DMS 273 treated with DMSO at 0.1 percent for 48 hours (cell line): ENCODE data around the gene TWF2.

ENCODE experiments used
- DNase-seq: peaks from one replicate; lab custom pipeline; 2025; lab: John Stamatoyannopoulos, UW

TWF2 gene

GRCh38 chr3:52202384-52203077, 36.4 kb downstream of the TWF2 start:
- DNase-seq: no peak

DNA sequence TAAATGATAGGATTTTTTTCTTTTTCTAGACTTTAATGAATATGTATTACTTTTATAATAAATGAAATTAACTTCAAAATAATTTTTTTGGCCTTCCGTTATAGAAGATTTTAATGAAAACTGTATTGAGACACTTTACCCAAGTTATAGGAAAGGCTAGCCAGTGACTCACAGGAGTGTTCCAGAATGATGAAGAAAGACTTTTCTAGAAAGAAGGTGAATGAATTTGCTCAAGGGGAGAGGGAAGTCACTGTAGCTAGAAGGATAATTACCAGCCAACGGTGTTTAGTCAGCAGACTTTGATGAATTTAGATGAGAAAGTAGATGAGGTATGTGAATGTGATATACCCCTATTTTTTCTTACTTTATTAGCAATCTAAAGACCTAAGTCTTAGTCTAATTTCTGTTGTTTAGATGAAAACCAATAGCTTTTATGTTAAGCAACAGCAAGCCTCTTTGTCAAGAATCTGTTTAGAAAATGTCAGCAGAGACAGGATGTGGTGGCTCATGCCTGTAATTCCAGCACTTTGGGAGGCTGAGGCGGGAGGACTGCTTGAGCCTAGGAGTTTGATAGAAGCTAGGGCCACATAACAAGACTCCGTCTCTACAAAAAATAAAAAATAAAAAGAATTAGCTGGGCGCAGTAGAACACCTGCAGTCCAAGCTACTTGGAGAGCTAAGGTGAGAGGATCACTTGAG, 37.8 kb downstream of the TWF2 start:
- DNase-seq: no peak

GRCh38 chr3:52198643-52199608, 40.0 kb downstream of the TWF2 start:
- DNase-seq: no peak

DNA sequence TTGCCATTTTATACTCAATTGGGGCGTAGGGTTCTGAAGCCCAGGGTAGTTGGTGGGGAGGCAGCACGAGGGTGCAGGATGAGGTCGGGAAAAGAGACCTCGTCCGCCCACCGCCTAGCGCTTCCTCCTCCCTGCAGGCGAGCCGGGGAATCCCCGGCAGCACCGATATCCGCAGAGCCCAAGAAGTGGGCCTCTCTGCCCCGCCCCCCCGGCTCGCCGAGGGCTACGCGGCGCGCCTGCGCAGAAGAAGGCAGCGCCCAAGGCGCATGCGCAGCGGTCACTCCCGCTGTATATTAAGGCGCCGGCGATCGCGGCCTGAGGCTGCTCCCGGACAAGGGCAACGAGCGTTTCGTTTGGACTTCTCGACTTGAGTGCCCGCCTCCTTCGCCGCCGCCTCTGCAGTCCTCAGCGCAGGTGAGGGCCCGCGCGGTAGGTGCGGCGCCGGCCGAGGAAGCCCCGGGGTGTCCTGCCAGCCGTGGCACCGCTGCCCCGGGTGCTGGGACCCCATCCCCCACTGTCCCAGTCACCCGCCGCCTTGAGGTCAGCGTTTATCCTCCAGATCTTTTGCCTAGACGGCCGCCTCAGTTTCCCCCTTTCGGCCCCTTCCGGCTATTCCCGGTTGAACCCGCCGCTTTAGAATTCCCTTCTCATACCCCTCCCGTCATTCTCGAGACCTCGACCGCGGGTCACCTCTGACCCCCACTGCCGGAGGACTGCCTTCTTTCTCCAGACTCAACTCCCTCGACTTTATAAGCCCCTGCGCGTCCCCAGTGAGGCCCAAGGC, 40.9 kb downstream of the TWF2 start, which contains the start of gene ALAS1:
ALAS1 (plus strand) TSS at position 319 of the 784 bp plus-strand sequence. CDS start 1,082 bp downstream, outside the sequence.
- DNase-seq: peak; percentile 16

GRCh38 chr3:52197499-52197841, 41.5 kb downstream of the TWF2 start:
- DNase-seq: no peak

DNA sequence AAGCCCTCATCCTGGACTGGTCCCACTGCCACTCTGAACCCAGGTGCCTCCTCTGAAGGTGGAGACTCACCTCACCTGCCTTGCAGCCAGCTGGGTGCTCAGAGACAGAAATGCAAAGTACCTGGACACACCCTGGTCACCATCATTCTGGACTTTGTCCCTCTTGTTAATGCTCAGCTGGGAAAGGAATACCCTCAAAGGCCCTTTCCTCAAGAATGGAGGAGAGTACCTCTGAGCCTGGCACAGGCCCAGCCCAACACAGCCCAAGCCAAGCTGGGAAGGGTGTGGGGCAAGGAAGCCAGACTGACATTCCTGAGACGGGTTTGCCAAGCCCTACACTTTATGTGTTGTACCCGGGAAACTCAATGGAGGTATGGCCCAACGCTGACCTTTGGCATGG, 42.0 kb downstream of the TWF2 start:
- DNase-seq: no peak

GRCh38 chr3:52195823-52196331, 43.1 kb downstream of the TWF2 start:
- no peak for DNase-seq

DNA sequence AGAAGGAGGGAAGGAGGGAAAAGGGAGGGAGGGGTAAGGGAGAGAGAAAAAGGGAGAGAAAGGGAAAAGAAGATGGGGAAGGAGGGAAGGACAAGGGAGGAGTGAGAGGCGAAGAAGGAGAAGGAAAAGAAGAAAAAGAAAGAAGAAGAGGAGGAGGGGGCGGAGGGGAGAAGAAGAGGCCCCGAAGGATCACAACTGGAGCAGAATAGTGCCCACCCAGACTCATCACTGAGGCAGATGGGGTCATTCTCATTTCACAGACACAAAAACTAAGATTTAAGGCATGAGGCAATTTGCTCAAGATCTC, 43.7 kb downstream of the TWF2 start:
- no peak for DNase-seq

- DNase-seq: no peak
Observed at GRCh38 chr3:52194485-52195290, 44.3 kb downstream of the TWF2 start.

DNA sequence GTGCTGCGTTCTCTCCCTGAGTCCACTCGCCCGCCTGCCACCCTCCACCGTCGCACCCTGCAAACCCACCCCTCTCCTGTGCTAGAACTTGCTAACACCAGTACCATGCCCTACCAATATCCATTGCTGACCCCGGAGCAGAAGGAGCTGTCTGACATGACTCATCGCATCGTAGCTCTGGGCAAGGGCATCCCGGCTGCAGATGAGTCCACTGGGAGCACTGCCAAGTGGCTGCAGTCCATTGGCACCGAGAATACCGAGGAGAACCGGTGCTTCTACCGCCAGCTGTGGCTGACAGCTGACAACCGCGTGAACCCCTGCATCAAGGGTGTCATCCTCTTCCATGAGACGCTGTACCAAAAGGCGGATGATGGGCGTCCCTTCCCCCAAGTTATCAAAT, 45.9 kb downstream of the TWF2 start:
- no peak for DNase-seq

GRCh38 chr3:52191663-52192062, 47.3 kb downstream of the TWF2 start:
- no peak for DNase-seq

GRCh38 chr3:52190294-52191074, 48.5 kb downstream of the TWF2 start:
- no peak for DNase-seq

- no peak for DNase-seq
Observed at GRCh38 chr3:52188556-52188955, 50.4 kb downstream of the TWF2 start.

DNA sequence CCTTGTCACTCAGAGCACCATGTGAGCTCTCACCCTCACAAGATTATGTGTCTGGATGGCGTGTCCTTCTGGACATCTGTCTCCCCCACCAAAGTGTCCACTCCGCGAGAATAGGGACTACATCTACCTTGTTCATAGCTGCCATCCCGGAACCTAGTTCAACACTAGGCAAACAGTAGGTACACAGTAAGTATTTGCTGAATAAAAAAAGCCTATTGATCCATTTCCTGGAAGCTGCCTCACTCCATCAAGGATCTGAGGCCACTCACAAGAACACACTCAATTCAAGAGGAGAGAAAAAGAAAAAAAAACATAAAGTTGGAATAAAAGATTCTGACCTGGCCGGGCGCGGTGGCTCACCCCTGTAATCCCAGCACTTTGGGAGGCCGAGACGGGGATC, 52.2 kb downstream of the TWF2 start:
- DNase-seq: no peak

GRCh38 chr3:52185837-52186236, 53.1 kb downstream of the TWF2 start:
- DNase-seq: no peak

DNA sequence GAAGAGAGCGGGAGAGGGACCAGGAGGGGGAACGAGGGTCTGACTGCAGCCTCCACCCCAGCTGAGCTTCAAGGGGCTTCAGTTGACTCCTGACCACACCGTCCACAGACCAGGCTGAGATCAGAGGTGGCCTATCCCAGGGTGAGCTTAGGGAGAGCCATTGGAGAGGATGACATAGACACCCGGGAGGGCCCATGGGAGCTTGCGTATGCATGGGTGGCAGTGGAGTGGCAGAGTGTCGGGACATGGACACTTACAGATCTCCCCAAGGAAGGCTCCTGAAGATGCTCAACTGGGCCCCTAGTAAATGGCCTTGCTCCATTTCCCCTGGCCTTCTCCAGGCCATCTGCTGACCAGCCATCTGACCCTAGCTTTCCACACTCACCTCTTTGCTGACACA, 53.6 kb downstream of the TWF2 start:
- no peak for DNase-seq

DNA sequence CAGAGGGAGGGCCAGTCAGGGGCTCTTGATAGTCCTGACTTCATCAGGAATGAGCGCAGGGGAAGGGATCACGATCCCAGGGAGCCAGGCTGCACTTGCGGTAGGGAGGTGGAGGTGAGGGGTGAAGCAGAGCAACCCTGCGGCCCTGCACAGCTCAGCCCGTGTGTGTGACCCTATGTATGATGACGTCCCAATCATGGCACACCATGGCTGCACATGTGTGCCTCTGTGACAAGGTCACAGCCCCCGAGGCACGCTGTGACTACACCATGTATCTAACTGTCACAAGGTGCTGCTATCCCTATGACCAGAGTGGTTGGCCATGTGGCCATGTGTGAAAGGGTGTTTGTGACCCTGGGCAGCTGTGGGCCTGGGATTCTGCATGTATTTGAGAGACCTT, 54.3 kb downstream of the TWF2 start:
- DNase-seq: no peak

DNA sequence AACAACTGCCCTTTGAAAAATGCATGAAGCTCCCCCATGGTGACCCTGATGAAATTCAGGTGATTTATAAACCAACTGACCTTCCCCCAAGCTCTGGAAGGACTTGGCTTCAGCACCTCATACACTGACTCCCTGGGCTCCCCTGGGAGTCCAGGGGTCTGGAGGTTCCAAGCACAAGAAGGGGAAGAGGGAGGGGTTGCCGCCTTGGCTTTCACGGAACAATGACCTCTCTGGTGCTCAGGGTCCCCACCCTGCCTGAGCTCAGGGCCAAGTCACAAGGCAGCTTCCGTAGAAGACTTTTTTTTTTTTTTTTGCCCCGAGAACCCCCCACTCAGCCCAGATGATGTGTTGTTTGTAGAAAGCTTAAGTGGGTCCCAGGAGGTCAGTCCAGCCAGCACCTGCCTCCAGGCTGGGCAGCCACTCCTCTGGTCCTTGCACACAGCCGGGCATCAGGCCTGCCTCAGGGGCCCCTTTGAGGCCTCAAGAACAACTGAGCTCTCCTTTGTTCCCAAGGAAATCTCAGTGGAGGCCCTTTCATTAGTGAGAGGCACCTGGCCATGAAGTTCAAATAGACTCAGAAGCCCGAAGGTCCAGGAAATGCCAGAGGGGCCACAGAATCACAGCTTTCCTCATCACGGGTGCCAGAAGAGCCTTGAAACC, 55.0 kb downstream of the TWF2 start:
- DNase-seq: no peak

GRCh38 chr3:52182691-52183090, 56.3 kb downstream of the TWF2 start:
- DNase-seq: no peak

- no peak for DNase-seq
Observed at GRCh38 chr3:52182196-52182595, 56.8 kb downstream of the TWF2 start.
